IMR-90 (cell line): ENCODE results near the gene SLC25A3.

Experiments used
- CEBPB ChIP-seq: IDR thresholded peaks from 2 replicates; pipeline ENCODE4 v1.6.1; 2012; ENCODE audit warnings: low read depth, low read length, improper control_type of control experiment
- CTCF ChIP-seq: conservative IDR thresholded peaks from 2 replicates; pipeline ENCODE4 v1.5.1; 2012; ENCODE audit warnings: mild to moderate bottlenecking, low read depth, low read length, improper control_type of control experiment
- FOS ChIP-seq: fragments of 150-350 bp; IDR thresholded peaks from 2 replicates; pipeline ENCODE4 v1.6.1; 2016; ENCODE audit warnings: low read depth, low read length
- MAFK ChIP-seq: IDR thresholded peaks from 2 replicates; pipeline ENCODE4 v1.6.1; 2012; ENCODE audit warnings: low read depth, low read length, improper control_type of control experiment
- MAZ ChIP-seq: IDR thresholded peaks from 2 replicates; pipeline ENCODE4 v1.6.1; 2012; ENCODE audit warnings: low read depth, mild to moderate bottlenecking, low read length, improper control_type of control experiment, moderate library complexity, borderline replicate concordance
- MXI1 ChIP-seq: IDR thresholded peaks from 2 replicates; pipeline ENCODE4 v1.6.1; 2012; ENCODE audit warnings: low read depth, mild to moderate bottlenecking, low read length, moderate library complexity, borderline replicate concordance
- POLR2A ChIP-seq: IDR thresholded peaks from 2 replicates; pipeline ENCODE4 v1.6.1; 2012; ENCODE audit warnings: mild to moderate bottlenecking, low read depth, low read length
- RAD21 ChIP-seq: IDR thresholded peaks from 2 replicates; pipeline ENCODE4 v1.6.1; 2012; ENCODE audit warnings: low read length, improper control_type of control experiment
- RCOR1 ChIP-seq: IDR thresholded peaks from 2 replicates; pipeline ENCODE4 v1.6.1; 2012; ENCODE audit warnings: mild to moderate bottlenecking, low read length, improper control_type of control experiment; ENCODE audit not compliant: insufficient replicate concordance
- RFX5 ChIP-seq: IDR thresholded peaks from 2 replicates; pipeline ENCODE4 v1.8.0; 2012; ENCODE audit warnings: low read depth, mild to moderate bottlenecking, low read length, moderate library complexity
- USF2 ChIP-seq: fragments of 150-350 bp; IDR thresholded peaks from 2 replicates; pipeline ENCODE4 v1.6.1; 2017; ENCODE audit warnings: mild to moderate bottlenecking, antibody characterized with exemption, low read length, low read depth

- TF ChIP-seq CTCF: no peak
- no peak for TF ChIP-seq POLR2A
- no peak for TF ChIP-seq FOS
- no peak for TF ChIP-seq USF2
- TF ChIP-seq RAD21: no peak
- TF ChIP-seq MAFK: no peak
- TF ChIP-seq CEBPB: no peak
- TF ChIP-seq MAZ: no peak
- TF ChIP-seq RCOR1: no peak
- TF ChIP-seq MXI1: no peak
- TF ChIP-seq RFX5: no peak
These were observed 13.7 kb upstream of the SLC25A3 start for GRCh38 chr12:98579835-98580234.
